CD14-positive monocyte (primary cell): Measurements from ENCODE around the gene VAT1L. TPM values are rescaled to one million over a fixed set of nuclear protein-coding genes. Genes with fewer than 3 reads are reported as not detected.

Experiments
- DNase-seq, 3 donors: peaks; one replicate each; pipeline ENCODE4 v3.0.0-alpha.2; 2011 to 2022
- H2AFZ ChIP-seq: 2 replicates; pipeline ENCODE4 v1.6.0; 2012; ENCODE audit warnings: mild to moderate bottlenecking, low read depth, low read length, inconsistent platforms; ENCODE audit not compliant: insufficient read depth, poor library complexity, severe bottlenecking
- H3K27ac ChIP-seq, 2 donors: 1 replicate in 1 of 2; 2 replicates in 1 of 2; pipeline ENCODE4 v1.5.1; 2012 to 2013; ENCODE audit warnings: low read length in 2 of 2, control low read depth in 1 of 2, inconsistent platforms in 1 of 2, low read depth in 1 of 2, mild to moderate bottlenecking in 1 of 2
- H3K27me3 ChIP-seq, 2 donors: one replicate each; pipeline versions ENCODE4 v1.6.0 to v1.6.1; 2011 to 2013; ENCODE audit warnings: low read length in 2 of 2; ENCODE audit not compliant: control insufficient read depth in 2 of 2, insufficient read depth in 2 of 2
- H3K36me3 ChIP-seq, 2 donors: replicated peaks in 1 of 2; 1 replicate in 1 of 2; 2 replicates in 1 of 2; pipeline versions ENCODE4 v1.5.1 to v1.6.1; 2012 to 2013; ENCODE audit warnings: low read length in 2 of 2, control low read depth in 1 of 2, inconsistent platforms in 1 of 2, mild to moderate bottlenecking in 1 of 2; ENCODE audit not compliant: insufficient read depth in 2 of 2, control insufficient read depth in 1 of 2
- H3K4me1 ChIP-seq, 2 donors: 1 replicate in 1 of 2; 2 replicates in 1 of 2; pipeline versions ENCODE4 v1.5.1 to v1.6.1; 2012 to 2013; ENCODE audit warnings: low read length in 2 of 2, control low read depth in 1 of 2, inconsistent platforms in 1 of 2, mild to moderate bottlenecking in 1 of 2, moderate library complexity in 1 of 2; ENCODE audit not compliant: insufficient read depth in 2 of 2, control insufficient read depth in 1 of 2
- H3K4me2 ChIP-seq: replicated peaks from 2 replicates; pipeline ENCODE3; 2012; ENCODE audit warnings: low read length, moderate library complexity, mild to moderate bottlenecking; ENCODE audit not compliant: poor library complexity, severe bottlenecking; ENCODE audit errors: extremely low read depth
- H3K4me3 ChIP-seq, 3 experiments: fragments of 200-600 bp in 1 of 3; sonication (generic) in 1 of 3; replicated peaks in 1 of 3; 1 replicate in 2 of 3; 2 replicates in 1 of 3; pipeline ENCODE4 v1.5.1; 2011 to 2013; ENCODE audit warnings: low read length in 3 of 3, mild to moderate bottlenecking in 3 of 3, control low read depth in 2 of 3, low read depth in 2 of 3, inconsistent platforms in 1 of 3, moderate library complexity in 1 of 3
- H3K79me2 ChIP-seq: 2 replicates; pipeline ENCODE4 v1.6.0; 2012; ENCODE audit warnings: mild to moderate bottlenecking, control low read depth, inconsistent platforms, low read length, moderate library complexity; ENCODE audit not compliant: insufficient read depth
- H3K9ac ChIP-seq: 2 replicates; pipeline ENCODE4 v1.6.0; 2017; ENCODE audit warnings: low read length, mild to moderate bottlenecking; ENCODE audit not compliant: insufficient read depth, poor library complexity, severe bottlenecking
- H3K9me3 ChIP-seq, 2 donors: replicated peaks in 1 of 2; 1 replicate in 1 of 2; 2 replicates in 1 of 2; pipeline versions ENCODE4 v1.5.1 to v1.6.1; 2012 to 2013; ENCODE audit warnings: low read length in 2 of 2, control low read depth in 1 of 2; ENCODE audit not compliant: control insufficient read depth in 1 of 2, insufficient read depth in 1 of 2
- H4K20me1 ChIP-seq: 2 replicates; pipeline ENCODE4 v1.6.0; 2012; ENCODE audit warnings: mild to moderate bottlenecking, low read length, control low read depth, moderate library complexity; ENCODE audit not compliant: insufficient read depth
- H3K27ac Mint-ChIP-seq, 7 donors: one replicate each; pipeline ENCODE4 v1.8.0; 2020; ENCODE audit warnings: mild to moderate bottlenecking in 7 of 7, mixed read lengths in 7 of 7, moderate library complexity in 6 of 7, inconsistent platforms in 2 of 7
- H3K27me3 Mint-ChIP-seq, 3 donors: one replicate each; pipeline ENCODE4 v1.8.0; 2021 to 2022; ENCODE audit warnings: low read depth in 3 of 3, mild to moderate bottlenecking in 3 of 3, mixed read lengths in 3 of 3, moderate library complexity in 3 of 3, inconsistent platforms in 1 of 3
- H3K36me3 Mint-ChIP-seq, 2 donors: one replicate each; pipeline ENCODE4 v1.8.0; 2020; ENCODE audit warnings: mixed read lengths in 2 of 2, inconsistent platforms in 1 of 2, mild to moderate bottlenecking in 1 of 2
- H3K4me1 Mint-ChIP-seq: one replicate; pipeline ENCODE4 v1.8.0; 2020; ENCODE audit warnings: mild to moderate bottlenecking, mixed read lengths
- H3K4me3 Mint-ChIP-seq, 2 donors: one replicate each; pipeline ENCODE4 v1.8.0; 2020; ENCODE audit warnings: mild to moderate bottlenecking in 2 of 2, mixed read lengths in 2 of 2, moderate library complexity in 1 of 2
- H3K9me3 Mint-ChIP-seq, 7 donors: one replicate each; pipeline ENCODE4 v1.8.0; 2020 to 2022; ENCODE audit warnings: mixed read lengths in 7 of 7, mild to moderate bottlenecking in 6 of 7, moderate library complexity in 6 of 7, inconsistent platforms in 2 of 7
- WGBS: methylation state at CpG from one replicate; pipeline ENCODE4 v1.1.5; 2013; ENCODE audit warnings: missing lambda C conversion rate; ENCODE audit not compliant: insufficient coverage; 5-methylcytosine and 5-hydroxymethylcytosine counted together
- intact Hi-C, 2 donors: fragments of 100-400 bp; cut with micrococcal nuclease; formaldehyde crosslinking; loops; one replicate each; pipeline versions ENCODE4 v1.15.0 to v1.15.1; 2023
- polyA plus RNA-seq, 3 donors: library from polyadenylated mRNA; depleted of rRNA in 1 of 3; unstranded in 2 of 3; stranded (reverse) in 1 of 3; fragments of 300-500 nt in 2 of 3; fragments of >200 nt in 1 of 3; fragmentation: Illumina TruSeq in 2 of 3; gene quantifications; 1 replicate in 2 of 3; 2 replicates in 1 of 3; pipeline ENCODE4 v1.2.3, GENCODE V29; 2012 to 2021
- TF ChIP-seq, protein P1 (sequence below): fragments of 200-600 bp; IDR thresholded peaks from one replicate; pipeline ENCODE4 v1.8.0; 2022; ENCODE audit warnings: antibody characterized with exemption, mild to moderate bottlenecking

The VAT1L gene
- polyA plus RNA-seq, 3 donors = not detected

DNA sequence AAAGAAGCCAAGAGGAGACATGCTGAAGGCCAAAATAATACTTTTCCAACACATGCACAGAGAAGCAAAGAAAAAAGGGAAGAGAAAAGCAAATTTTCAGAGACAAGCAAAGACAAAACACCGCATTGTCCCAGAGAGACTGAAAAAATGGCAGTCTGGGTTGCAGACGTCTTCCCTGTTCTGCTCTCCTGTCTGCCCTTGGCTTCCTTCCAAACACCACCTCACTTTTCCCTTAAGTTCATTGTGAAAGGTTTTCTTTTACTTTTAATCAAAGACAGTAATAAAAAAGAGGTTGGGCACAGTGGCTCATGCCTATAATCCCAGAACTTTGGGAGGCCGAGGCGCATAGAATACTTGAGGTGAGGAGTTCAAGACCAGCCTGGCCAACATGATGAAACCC is 21.2 kb upstream of the VAT1L start:
- no peaks in the 10 kb centered on the region for H3K27me3 ChIP-seq
- intact Hi-C loops = no loop called here
- no peaks in the 10 kb centered on the region for H3K79me2 ChIP-seq
- no peak overlapping the region for H3K4me3 ChIP-seq
- H3K9me3 Mint-ChIP-seq = peaks cover 0 to 5% (median 0%) of the 10 kb centered on the region in 7 donors
- no peaks in the 10 kb centered on the region for H3K36me3 ChIP-seq
- no peaks in the 10 kb centered on the region for H3K4me1 Mint-ChIP-seq
- no peak overlapping the region for H3K4me2 ChIP-seq
- no peaks in the 10 kb centered on the region for H4K20me1 ChIP-seq
- H3K9ac ChIP-seq = no peak overlapping the region
- no CpG with 5 or more reads among the region's 4 CpGs for WGBS
- H3K27ac Mint-ChIP-seq = no peak overlapping the region
- peaks cover 0 to 3% (median 3%) of the 10 kb centered on the region in 3 donors for H3K27me3 Mint-ChIP-seq
- no peak overlapping the region for H3K27ac ChIP-seq
- TF ChIP-seq, protein P1, sequence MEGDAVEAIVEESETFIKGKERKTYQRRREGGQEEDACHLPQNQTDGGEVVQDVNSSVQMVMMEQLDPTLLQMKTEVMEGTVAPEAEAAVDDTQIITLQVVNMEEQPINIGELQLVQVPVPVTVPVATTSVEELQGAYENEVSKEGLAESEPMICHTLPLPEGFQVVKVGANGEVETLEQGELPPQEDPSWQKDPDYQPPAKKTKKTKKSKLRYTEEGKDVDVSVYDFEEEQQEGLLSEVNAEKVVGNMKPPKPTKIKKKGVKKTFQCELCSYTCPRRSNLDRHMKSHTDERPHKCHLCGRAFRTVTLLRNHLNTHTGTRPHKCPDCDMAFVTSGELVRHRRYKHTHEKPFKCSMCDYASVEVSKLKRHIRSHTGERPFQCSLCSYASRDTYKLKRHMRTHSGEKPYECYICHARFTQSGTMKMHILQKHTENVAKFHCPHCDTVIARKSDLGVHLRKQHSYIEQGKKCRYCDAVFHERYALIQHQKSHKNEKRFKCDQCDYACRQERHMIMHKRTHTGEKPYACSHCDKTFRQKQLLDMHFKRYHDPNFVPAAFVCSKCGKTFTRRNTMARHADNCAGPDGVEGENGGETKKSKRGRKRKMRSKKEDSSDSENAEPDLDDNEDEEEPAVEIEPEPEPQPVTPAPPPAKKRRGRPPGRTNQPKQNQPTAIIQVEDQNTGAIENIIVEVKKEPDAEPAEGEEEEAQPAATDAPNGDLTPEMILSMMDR = no peak
- H3K4me3 Mint-ChIP-seq = no peak overlapping the region
- DNase-seq = no peak
- no peak overlapping the region for H2AFZ ChIP-seq
- H3K4me1 ChIP-seq = no peaks in the 10 kb centered on the region
- H3K9me3 ChIP-seq = no peaks in the 10 kb centered on the region
- no peaks in the 10 kb centered on the region for H3K36me3 Mint-ChIP-seq

DNA sequence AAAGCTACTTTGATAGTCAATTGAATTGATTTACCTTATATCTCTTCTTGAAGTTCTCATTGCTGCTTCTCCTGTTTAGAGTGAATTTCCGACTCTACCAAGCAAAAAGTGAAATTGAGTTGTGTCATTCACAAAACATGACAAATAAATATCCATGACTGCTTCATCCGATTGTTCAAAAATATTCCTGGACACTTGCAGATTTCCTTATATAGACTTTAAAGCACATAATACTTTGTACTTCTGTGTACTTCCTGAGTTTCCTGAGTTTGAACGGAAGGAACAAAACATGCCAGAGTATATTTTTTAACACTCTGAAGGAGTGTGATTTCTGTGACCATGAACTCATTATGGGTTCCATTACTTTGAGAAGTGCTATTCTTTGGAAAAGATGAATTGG is 20.5 kb upstream of the VAT1L start:
- Histone ChIP-seq H3K79me2 (no peaks in the 10 kb centered on the region), H3K27me3 (no peaks in the 10 kb centered on the region), H3K27ac (no peak overlapping the region), H3K4me2 (no peak overlapping the region), H4K20me1 (no peaks in the 10 kb centered on the region), H3K4me3 (no peak overlapping the region), H3K36me3 (no peaks in the 10 kb centered on the region), H3K9ac (no peak overlapping the region), H3K9me3 (no peaks in the 10 kb centered on the region), H3K4me1 (no peaks in the 10 kb centered on the region), H2AFZ (no peak overlapping the region)
- H3K4me1 Mint-ChIP-seq = no peaks in the 10 kb centered on the region
- H3K36me3 Mint-ChIP-seq = no peaks in the 10 kb centered on the region
- peaks cover 0 to 5% (median 0%) of the 10 kb centered on the region in 7 donors for H3K9me3 Mint-ChIP-seq
- TF ChIP-seq, protein P1 = no peak
- DNase-seq = no peak
- peaks cover 0 to 3% (median 3%) of the 10 kb centered on the region in 3 donors for H3K27me3 Mint-ChIP-seq
- H3K4me3 Mint-ChIP-seq = no peak overlapping the region
- no peak overlapping the region for H3K27ac Mint-ChIP-seq
- intact Hi-C loops = no loop called here
- 38% methylated on average over 2 of the region's 3 CpGs for WGBS
